ENCODE results near the gene CAMTA1. TPM values are rescaled to one million over a fixed set of nuclear protein-coding genes. Genes with fewer than 3 reads are reported as not detected.
"Not testable (repeated sequence)": the region's sequence is repeated elsewhere in the genome, so short reads cannot be mapped to it uniquely, and the experiment has no call there.

The CAMTA1 gene
- total RNA-seq, 1 donor from 2014 or later: 47.9 TPM

- Histone ChIP-seq H3K4me3 (no peak overlapping the region), H3K27me3 (ENCODE audit: low read depth) (no peaks in the 10 kb centered on the region), H3K27ac (no peak overlapping the region), H3K4me1 (no peaks in the 10 kb centered on the region), H3K36me3 (no peaks in the 10 kb centered on the region), H3K9me3 (no peaks in the 10 kb centered on the region)
- TF ChIP-seq CTCF (IDR thresholded peaks at IDR 0.05): no peak
- ATAC-seq (no peak), DNase-seq (peak; percentile 16)
- intact Hi-C loops (cut with DNase I): no loop called here
Observed at GRCh38 chr1:7690076-7690475, 904.8 kb downstream of the CAMTA1 start.

GRCh38 chr1:7690496-7691182 lies 905.4 kb downstream of the CAMTA1 start:
- no peaks in the 10 kb centered on the region for H3K4me1 ChIP-seq
- no peaks in the 10 kb centered on the region for H3K9me3 ChIP-seq
- DNase-seq (peak; percentile 23), ATAC-seq (no peak)
- TF ChIP-seq CTCF (IDR thresholded peaks at IDR 0.05): no peak
- intact Hi-C loops (cut with DNase I): no loop called here
- H3K27me3 ChIP-seq (ENCODE audit: low read depth): no peaks in the 10 kb centered on the region
- H3K36me3 ChIP-seq: no peaks in the 10 kb centered on the region
- H3K27ac ChIP-seq: no peak overlapping the region
- H3K4me3 ChIP-seq: no peak overlapping the region

- DNase-seq: no peak
- Histone ChIP-seq H3K4me3 (no peak overlapping the region), H3K4me1 (no peaks in the 10 kb centered on the region), H3K27me3 (ENCODE audit: low read depth) (no peaks in the 10 kb centered on the region), H3K36me3 (no peaks in the 10 kb centered on the region), H3K27ac (no peak overlapping the region), H3K9me3 (no peaks in the 10 kb centered on the region)
- TF ChIP-seq CTCF (IDR thresholded peaks at IDR 0.05): no peak
- intact Hi-C loops (cut with DNase I): no loop called here
- no peak for ATAC-seq
Observed at GRCh38 chr1:7691576-7691975, 906.3 kb downstream of the CAMTA1 start.

- no peak for DNase-seq
- Histone ChIP-seq H3K36me3 (no peaks in the 10 kb centered on the region), H3K27ac (no peak overlapping the region), H3K4me3 (no peak overlapping the region), H3K9me3 (no peaks in the 10 kb centered on the region), H3K4me1 (no peaks in the 10 kb centered on the region), H3K27me3 (ENCODE audit: low read depth) (no peaks in the 10 kb centered on the region)
- TF ChIP-seq CTCF (IDR thresholded peaks at IDR 0.05): no peak
- intact Hi-C loops (cut with DNase I): no loop called here
- no peak for ATAC-seq
Observed at GRCh38 chr1:7692005-7692404, 906.8 kb downstream of the CAMTA1 start.

- H3K36me3 ChIP-seq; H3K4me1 ChIP-seq; H3K27me3 ChIP-seq (ENCODE audit: low read depth); H3K27ac ChIP-seq; H3K4me3 ChIP-seq; intact Hi-C loops (cut with DNase I); H3K9me3 ChIP-seq; DNase-seq; ATAC-seq: not testable (repeated sequence)
Observed at GRCh38 chr1:7693037-7693436, 907.8 kb downstream of the CAMTA1 start.

GRCh38 chr1:7693662-7694061 lies 908.4 kb downstream of the CAMTA1 start:
- H3K27ac ChIP-seq: no peak overlapping the region
- H3K27me3 ChIP-seq (ENCODE audit: low read depth): no peaks in the 10 kb centered on the region
- H3K4me1 ChIP-seq: no peaks in the 10 kb centered on the region
- intact Hi-C loops (cut with DNase I): no loop called here
- no peak for TF ChIP-seq CTCF (IDR thresholded peaks at IDR 0.05)
- H3K9me3 ChIP-seq: no peaks in the 10 kb centered on the region
- no peak for ATAC-seq
- H3K36me3 ChIP-seq: no peaks in the 10 kb centered on the region
- no peak overlapping the region for H3K4me3 ChIP-seq
- no peak for DNase-seq

All from lower lobe of right lung (tissue), 2 donors.